IPS-15b (cell line): ENCODE results near the gene ATAD3C.
"Not testable (repeated sequence)": the region's sequence is repeated elsewhere in the genome, so short reads cannot be mapped to it uniquely, and the experiment has no call there.

Experiments
- H3K27me3 ChIP-seq: one replicate; pipeline ENCODE4 v1.6.1; 2013; ENCODE audit warnings: low read length; ENCODE audit not compliant: control insufficient read depth, insufficient read depth
- H3K36me3 ChIP-seq: one replicate; pipeline ENCODE4 v1.6.1; 2013; ENCODE audit warnings: low read length; ENCODE audit not compliant: control insufficient read depth, insufficient read depth
- H3K4me1 ChIP-seq: one replicate; pipeline ENCODE4 v1.6.1; 2013; ENCODE audit warnings: mild to moderate bottlenecking, low read length; ENCODE audit not compliant: control insufficient read depth, insufficient read depth
- H3K4me3 ChIP-seq: one replicate; pipeline ENCODE4 v1.5.1; 2013; ENCODE audit warnings: low read depth, low read length
- H3K9ac ChIP-seq: one replicate; pipeline ENCODE4 v1.6.1; 2013; ENCODE audit warnings: low read depth, mild to moderate bottlenecking, low read length
- H3K9me3 ChIP-seq: one replicate; pipeline ENCODE4 v1.6.1; 2013; ENCODE audit warnings: mild to moderate bottlenecking, low read length; ENCODE audit not compliant: control insufficient read depth, insufficient read depth

ATAD3C gene

DNA sequence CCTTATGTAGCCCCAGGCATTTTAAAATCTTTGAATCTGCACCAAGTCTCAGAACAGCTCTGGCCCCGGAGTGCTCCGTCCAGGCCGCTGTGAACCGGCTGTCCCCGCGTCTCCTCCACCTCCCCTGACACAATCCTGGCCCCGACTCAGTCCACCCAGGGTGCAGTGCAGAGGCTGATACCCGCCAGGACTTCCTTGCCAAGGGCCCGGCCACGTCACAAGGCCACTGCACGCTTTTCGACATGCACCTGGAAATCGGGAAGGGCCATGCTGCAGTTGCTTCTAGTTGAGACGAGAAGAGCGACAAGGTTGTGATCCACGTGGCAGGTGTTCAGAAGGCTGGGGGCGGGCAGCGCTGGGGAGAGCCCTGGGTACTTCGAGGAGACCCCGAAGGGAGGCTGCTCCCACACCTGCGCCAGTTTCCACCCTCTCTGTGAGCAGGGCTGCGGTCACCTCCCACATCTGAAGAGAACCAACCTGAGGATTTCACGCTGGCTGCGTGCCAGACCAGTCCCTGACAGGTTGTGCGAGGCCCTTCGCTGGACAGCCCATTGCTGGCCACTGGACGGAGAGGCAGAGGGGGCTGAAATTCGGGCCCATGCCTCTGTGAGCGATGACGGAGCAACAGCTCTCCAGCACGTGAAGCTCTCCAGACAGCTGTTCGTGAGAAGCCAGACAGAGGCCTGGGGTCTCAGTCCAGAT lies 7.3 kb upstream of the ATAD3C start:
- no peaks in the 10 kb centered on the region for H3K4me1 ChIP-seq
- peaks cover 5% of the 10 kb centered on the region for H3K36me3 ChIP-seq
- no peaks in the 10 kb centered on the region for H3K9me3 ChIP-seq
- H3K27me3 ChIP-seq: no peaks in the 10 kb centered on the region
- no peak overlapping the region for H3K4me3 ChIP-seq
- peak overlapping the region; percentile 37 for H3K9ac ChIP-seq

GRCh38 chr1:1446631-1447030 lies 2.9 kb upstream of the ATAD3C start:
- H3K9ac ChIP-seq, H3K9me3 ChIP-seq: not testable (repeated sequence)

DNA sequence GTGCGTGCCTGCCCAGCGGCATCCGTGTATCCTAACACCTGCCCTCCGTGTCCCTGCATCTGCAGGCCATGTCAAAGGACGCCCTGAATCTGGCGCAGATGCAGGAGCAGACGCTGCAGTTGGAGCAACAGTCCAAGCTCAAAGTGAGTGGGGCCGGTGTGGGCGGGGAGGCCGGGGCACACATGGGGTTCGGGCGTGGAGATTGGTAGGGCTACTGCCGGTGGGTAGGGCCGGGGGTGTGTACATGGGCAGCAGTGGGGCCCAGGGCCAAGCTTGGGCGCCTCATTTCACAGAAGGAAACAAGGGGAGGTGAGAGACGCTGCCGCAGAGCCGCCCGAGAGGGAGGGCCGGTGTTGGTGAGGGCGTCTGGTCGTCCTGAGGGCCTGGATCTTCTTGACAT lies 1.1 kb downstream of the ATAD3C start:
- not testable (repeated sequence) for H3K4me3 ChIP-seq, H3K4me1 ChIP-seq, H3K27me3 ChIP-seq, H3K9ac ChIP-seq, H3K9me3 ChIP-seq, H3K36me3 ChIP-seq

More at GRCh38 chr1:1446631-1447030, 2.9 kb upstream of the ATAD3C start:
- H3K4me1 ChIP-seq, H3K27me3 ChIP-seq, H3K36me3 ChIP-seq, H3K4me3 ChIP-seq: not testable (repeated sequence)

- Histone ChIP-seq H3K36me3 (no peaks in the 10 kb centered on the region), H3K9me3 (no peaks in the 10 kb centered on the region), H3K9ac (no peak overlapping the region), H3K27me3 (no peaks in the 10 kb centered on the region), H3K4me3 (no peak overlapping the region), H3K4me1 (no peaks in the 10 kb centered on the region)
Observed at GRCh38 chr1:1451696-1452364, 2.3 kb downstream of the ATAD3C start.

- not testable (repeated sequence) for H3K4me3 ChIP-seq, H3K36me3 ChIP-seq, H3K27me3 ChIP-seq, H3K9me3 ChIP-seq, H3K4me1 ChIP-seq, H3K9ac ChIP-seq
Observed at GRCh38 chr1:1452365-1452739, 2.9 kb downstream of the ATAD3C start.

DNA sequence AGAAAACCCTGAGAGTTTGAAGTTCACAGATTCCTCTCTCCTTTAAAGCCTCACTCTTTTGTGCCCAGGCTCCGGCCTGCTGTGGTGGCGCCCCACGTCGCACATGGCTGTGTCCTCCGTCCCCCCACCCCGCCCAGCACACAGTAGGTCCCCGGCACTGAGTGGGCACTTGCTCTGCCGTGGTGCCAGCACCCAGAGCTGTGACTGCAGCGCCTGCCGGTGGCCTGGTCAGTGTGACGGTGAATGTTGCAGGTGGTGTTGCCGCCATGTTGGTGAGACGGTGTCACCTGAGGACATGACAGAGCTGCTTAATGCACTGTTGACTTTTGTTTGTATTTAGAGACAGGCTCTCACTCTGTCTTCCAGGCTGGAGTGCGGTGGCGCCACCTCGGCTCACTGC lies 3.4 kb downstream of the ATAD3C start:
- no peaks in the 10 kb centered on the region for H3K27me3 ChIP-seq
- no peaks in the 10 kb centered on the region for H3K9me3 ChIP-seq
- H3K4me3 ChIP-seq: no peak overlapping the region
- H3K9ac ChIP-seq: no peak overlapping the region
- H3K36me3 ChIP-seq: no peaks in the 10 kb centered on the region
- no peaks in the 10 kb centered on the region for H3K4me1 ChIP-seq

GRCh38 chr1:1454286-1455056 lies 5.0 kb downstream of the ATAD3C start:
- not testable (repeated sequence) for H3K27me3 ChIP-seq, H3K4me3 ChIP-seq, H3K36me3 ChIP-seq, H3K4me1 ChIP-seq, H3K9ac ChIP-seq, H3K9me3 ChIP-seq

- H3K4me3 ChIP-seq: no peak overlapping the region
- H3K9ac ChIP-seq: no peak overlapping the region
- H3K9me3 ChIP-seq: no peaks in the 10 kb centered on the region
- H3K27me3 ChIP-seq: no peaks in the 10 kb centered on the region
- H3K4me1 ChIP-seq: no peaks in the 10 kb centered on the region
- no peaks in the 10 kb centered on the region for H3K36me3 ChIP-seq
Observed at GRCh38 chr1:1455366-1455884, 5.9 kb downstream of the ATAD3C start.

DNA sequence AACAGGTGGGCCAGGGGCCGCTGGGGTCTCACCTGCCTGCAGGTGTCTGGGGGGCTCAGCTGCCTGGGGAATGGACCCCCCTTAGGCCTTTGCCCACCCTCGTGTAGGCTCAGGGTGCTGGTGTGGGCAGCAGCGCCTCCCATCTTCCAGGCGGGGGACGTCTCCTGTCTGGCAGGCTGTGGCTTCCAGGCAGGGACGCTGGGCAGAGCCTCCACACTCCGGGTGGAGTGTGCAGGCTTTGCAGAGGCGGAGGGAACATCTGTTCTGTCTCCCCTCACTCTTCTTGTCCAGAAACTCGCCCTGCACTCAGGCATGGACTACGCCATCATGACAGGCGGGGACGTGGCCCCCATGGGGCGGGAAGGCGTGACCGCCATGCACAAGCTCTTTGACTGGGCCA lies 6.4 kb downstream of the ATAD3C start:
- H3K4me3 ChIP-seq, H3K4me1 ChIP-seq, H3K36me3 ChIP-seq, H3K9me3 ChIP-seq, H3K9ac ChIP-seq, H3K27me3 ChIP-seq: not testable (repeated sequence)

- H3K9me3 ChIP-seq, H3K36me3 ChIP-seq, H3K27me3 ChIP-seq, H3K4me3 ChIP-seq, H3K9ac ChIP-seq, H3K4me1 ChIP-seq: not testable (repeated sequence)
Observed at GRCh38 chr1:1456683-1457255, 7.3 kb downstream of the ATAD3C start.

DNA sequence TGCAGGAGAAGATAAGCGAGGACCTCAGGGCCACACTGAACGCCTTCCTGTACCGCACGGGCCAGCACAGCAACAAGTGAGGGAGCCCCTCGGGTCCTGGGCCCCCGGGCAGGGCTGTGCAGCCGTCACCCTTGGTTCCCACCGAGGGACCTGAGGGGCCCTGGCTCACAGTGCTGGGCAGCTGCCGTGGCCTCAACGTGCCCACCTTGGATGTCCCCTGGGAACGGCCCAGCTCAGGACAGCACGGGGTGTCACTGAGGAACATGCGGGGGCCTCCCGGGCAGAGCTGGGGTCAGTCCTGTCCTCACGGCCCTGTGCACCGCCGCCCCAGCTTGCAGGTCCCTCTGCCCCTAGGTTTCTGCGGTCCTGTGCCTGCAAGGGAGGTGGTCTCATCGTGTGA lies 9.7 kb downstream of the ATAD3C start:
- not testable (repeated sequence) for H3K9me3 ChIP-seq, H3K4me3 ChIP-seq, H3K9ac ChIP-seq, H3K4me1 ChIP-seq, H3K27me3 ChIP-seq, H3K36me3 ChIP-seq
